HCT116 (cell line): ENCODE data around the gene PLD3. TPM values are rescaled to one million over a fixed set of nuclear protein-coding genes. Genes with fewer than 3 reads are reported as not detected.
"Not testable (repeated sequence)": the region's sequence is repeated elsewhere in the genome, so short reads cannot be mapped to it uniquely, and the experiment has no call there.

ENCODE experiments used
- ATAC-seq: fragments of 200-7000 bp; cut with Tn5 transposase; 2 replicates; pipeline ENCODE4 v1.9.1; 2020; ENCODE audit warnings: mild to moderate bottlenecking, moderate library complexity
- BruUV-seq: library from RNA; stranded (reverse); fragments of 400-500 nt; replicated peaks from 2 replicates; lab custom pipeline; 2021; lab: Mats Ljungman, UMichigan
- CTCF ChIA-PET: fragments of 300-600 bp; sonication (Branson Sonifier 250); formaldehyde crosslinking; loops from one replicate; lab custom pipeline; 2021; ENCODE audit warnings: antibody characterized with exemption; lab: Charles Lee
- POLR2A ChIA-PET: fragments of 300-600, 350-600 bp; sonication (Branson Sonifier 250); formaldehyde crosslinking; loops from one replicate; lab custom pipeline; 2021; ENCODE audit warnings: antibody characterized with exemption; lab: Charles Lee
- RAD21 ChIA-PET, 2 experiments: fragments of 300-600 bp; sonication (Branson Sonifier 250); formaldehyde crosslinking; loops; one replicate each; lab custom pipeline; 2023; ENCODE audit warnings: low total read pairs in 2 of 2; ENCODE audit not compliant: uncharacterized antibody in 2 of 2, unreplicated experiment in 2 of 2, low non-redundant PET in 1 of 2; lab: Charles Lee
- DNase-seq: peaks from one replicate; pipeline ENCODE4 v3.0.0-alpha.2; 2010; ENCODE audit warnings: low read depth, low spot score
- H2AFZ ChIP-seq: fragments of 200-600 bp; shearing (Covaris generic), sonication (generic); 2 replicates; pipeline ENCODE4 v1.6.1; 2017; ENCODE audit warnings: low read depth, mixed run types, mixed read lengths, antibody characterized with exemption, low read length; ENCODE audit not compliant: poor library complexity, severe bottlenecking
- H3K27ac ChIP-seq: 2 replicates; pipeline ENCODE4 v1.5.1; 2012; ENCODE audit warnings: low read depth, low read length
- H3K27me3 ChIP-seq: fragments of 200-600 bp; sonication (generic); 2 replicates; pipeline ENCODE4 v1.6.1; 2016; ENCODE audit warnings: mixed run types, low read length, mixed read lengths; ENCODE audit not compliant: insufficient read depth
- H3K36me3 ChIP-seq, 2 experiments: fragments of 200-500 bp in 1 of 2; fragments of 200-600 bp in 1 of 2; sonication (Bioruptor generic) in 1 of 2; sonication (generic) in 1 of 2; 2 replicates each; pipeline versions ENCODE4 v1.5.1 to v1.6.1; 2014 to 2016; ENCODE audit warnings: low read length in 2 of 2, inconsistent platforms in 1 of 2, mixed read lengths in 1 of 2, mixed run types in 1 of 2; ENCODE audit not compliant: insufficient read depth in 2 of 2, control insufficient read depth in 1 of 2
- H3K4me1 ChIP-seq, 2 experiments: fragments of 200-600 bp in 1 of 2; sonication (generic) in 1 of 2; 2 replicates each; pipeline versions ENCODE4 v1.5.1 to v1.6.1; 2012 to 2017; ENCODE audit warnings: low read length in 2 of 2, inconsistent platforms in 1 of 2, mild to moderate bottlenecking in 1 of 2, mixed read lengths in 1 of 2, mixed run types in 1 of 2, moderate library complexity in 1 of 2; ENCODE audit not compliant: insufficient read depth in 2 of 2, control insufficient read depth in 1 of 2
- H3K4me2 ChIP-seq: fragments of 200-600 bp; sonication (generic); 2 replicates; pipeline ENCODE4 v1.6.1; 2017; ENCODE audit warnings: mixed run types, low read length, mixed read lengths
- H3K4me3 ChIP-seq, 2 experiments: fragments of 200-600 bp in 1 of 2; sonication (generic) in 1 of 2; replicated peaks in 1 of 2; 2 replicates each; pipeline ENCODE4 v1.5.1; 2011 to 2016; ENCODE audit warnings: low read length in 2 of 2, control low read depth in 1 of 2, low read depth in 1 of 2, mild to moderate bottlenecking in 1 of 2, mixed read lengths in 1 of 2, mixed run types in 1 of 2
- H3K79me2 ChIP-seq: fragments of 200-600 bp; sonication (generic); 2 replicates; pipeline ENCODE4 v1.6.1; 2017; ENCODE audit warnings: mild to moderate bottlenecking, mixed run types, low read length, moderate library complexity, mixed read lengths; ENCODE audit not compliant: insufficient read depth
- H3K9ac ChIP-seq: fragments of 200-600 bp; sonication (generic); 2 replicates; pipeline ENCODE4 v1.6.1; 2016; ENCODE audit warnings: low read length, mixed read lengths
- H3K9me2 ChIP-seq: fragments of 200-600 bp; sonication (generic), shearing (Covaris generic); 2 replicates; pipeline ENCODE4 v1.6.1; 2017; ENCODE audit warnings: mixed run types, mild to moderate bottlenecking, moderate library complexity; ENCODE audit not compliant: insufficient read depth
- H3K9me3 ChIP-seq, 2 experiments: fragments of 200-500 bp in 1 of 2; fragments of 200-600 bp in 1 of 2; sonication (Bioruptor generic) in 1 of 2; sonication (generic) in 1 of 2; 2 replicates each; pipeline ENCODE4 v1.6.1; 2014 to 2017; ENCODE audit warnings: low read length in 2 of 2, mixed read lengths in 2 of 2, inconsistent platforms in 1 of 2, low read depth in 1 of 2, mild to moderate bottlenecking in 1 of 2, mixed run types in 1 of 2, moderate library complexity in 1 of 2; ENCODE audit not compliant: control insufficient read depth in 1 of 2, insufficient read depth in 1 of 2
- H4K20me1 ChIP-seq: fragments of 200-600 bp; sonication (generic), shearing (Covaris generic); 2 replicates; pipeline ENCODE4 v1.6.1; 2017; ENCODE audit warnings: mixed run types, mild to moderate bottlenecking, moderate library complexity; ENCODE audit not compliant: insufficient read depth
- CBX3 ChIP-seq: IDR thresholded peaks from 2 replicates; pipeline ENCODE4 v1.6.1; 2012; ENCODE audit warnings: low read depth
- CEBPB ChIP-seq: IDR thresholded peaks from 2 replicates; pipeline ENCODE4 v1.6.1; 2012; ENCODE audit warnings: low read depth
- EGR1 ChIP-seq: IDR thresholded peaks from 2 replicates; pipeline ENCODE4 v1.6.1; 2012; ENCODE audit warnings: low read depth
- EZH2 ChIP-seq: fragments of 200-600 bp; sonication (generic); IDR thresholded peaks from 2 replicates; pipeline ENCODE4 v1.6.1; 2017; ENCODE audit warnings: antibody characterized with exemption, mixed run types
- EZH2phosphoT487 ChIP-seq: fragments of 200-600 bp; IDR thresholded peaks from 2 replicates; pipeline ENCODE4 v1.6.1; 2018; ENCODE audit warnings: antibody characterized with exemption, borderline replicate concordance
- POLR2A ChIP-seq: IDR thresholded peaks from 2 replicates; pipeline ENCODE4 v1.7.0; 2011; ENCODE audit warnings: borderline replicate concordance; ENCODE audit not compliant: insufficient read depth, insufficient read length; ENCODE audit errors: extremely low read depth
- RAD21 ChIP-seq: IDR thresholded peaks from 2 replicates; pipeline ENCODE4 v1.6.1; 2012; ENCODE audit warnings: low read depth, mild to moderate bottlenecking
- ZNF274 ChIP-seq: fragments of 200-500 bp; sonication (Bioruptor generic); IDR thresholded peaks from 2 replicates; pipeline ENCODE4 v1.6.1; 2014; ENCODE audit warnings: mild to moderate bottlenecking, low read depth, low read length, inconsistent platforms
- intact Hi-C: fragments of 100-400 bp; cut with micrococcal nuclease; formaldehyde crosslinking; loops from 2 replicates; pipeline ENCODE4 v1.10.0; 2022
- total RNA-seq: library from RNA; stranded (reverse); gene quantifications from one replicate; pipeline ENCODE4 v1.2.1, GENCODE V29; 2021; ENCODE audit not compliant: unreplicated experiment
- TF ChIP-seq, protein P1 (sequence below): IDR thresholded peaks from 2 replicates; pipeline ENCODE4 v1.6.1; 2011; ENCODE audit warnings: mild to moderate bottlenecking, low read length, moderate library complexity; ENCODE audit not compliant: insufficient replicate concordance; ENCODE audit errors: extremely low read depth
- TF ChIP-seq, protein P2 (sequence below): IDR thresholded peaks from 2 replicates; pipeline ENCODE4 v1.6.1; 2012
- TF ChIP-seq, protein P3 (sequence below): IDR thresholded peaks from 2 replicates; pipeline ENCODE4 v1.6.1; 2012
- TF ChIP-seq, protein P4 (sequence below): IDR thresholded peaks from 2 replicates; pipeline ENCODE4 v1.6.1; 2012; ENCODE audit warnings: low read depth

PLD3 gene
- total RNA-seq, 1 experiment from 2014 or later, result 123 TPM

DNA sequence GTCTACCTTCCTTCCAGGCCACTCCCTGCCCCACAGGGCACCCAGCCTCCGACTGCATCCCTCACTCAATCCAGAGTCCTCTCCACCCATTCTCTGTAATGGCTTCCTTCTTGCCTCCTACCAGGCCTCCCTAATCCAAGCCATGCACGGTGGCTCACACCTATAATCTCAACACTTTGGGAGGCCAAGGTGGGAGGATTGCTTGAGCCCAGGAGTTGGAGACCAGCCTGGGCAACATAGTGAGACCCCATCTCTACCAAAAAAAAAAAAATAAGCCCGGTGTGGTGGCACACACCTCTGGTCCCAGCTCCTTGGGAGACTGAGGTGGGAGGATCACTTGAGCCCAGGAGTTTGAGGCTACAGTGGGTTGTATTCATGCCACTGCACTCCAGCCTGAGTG lies 21.8 kb downstream of the PLD3 start:
- DNase-seq, intact Hi-C loops, H3K27ac ChIP-seq, RAD21 ChIA-PET, H3K4me2 ChIP-seq, CTCF ChIA-PET, H4K20me1 ChIP-seq, H3K9ac ChIP-seq, H3K9me3 ChIP-seq, BruUV-seq, H3K27me3 ChIP-seq, H2AFZ ChIP-seq, H3K79me2 ChIP-seq, POLR2A ChIA-PET, H3K36me3 ChIP-seq, H3K9me2 ChIP-seq, H3K4me1 ChIP-seq, H3K4me3 ChIP-seq, ATAC-seq: not testable (repeated sequence)

DNA sequence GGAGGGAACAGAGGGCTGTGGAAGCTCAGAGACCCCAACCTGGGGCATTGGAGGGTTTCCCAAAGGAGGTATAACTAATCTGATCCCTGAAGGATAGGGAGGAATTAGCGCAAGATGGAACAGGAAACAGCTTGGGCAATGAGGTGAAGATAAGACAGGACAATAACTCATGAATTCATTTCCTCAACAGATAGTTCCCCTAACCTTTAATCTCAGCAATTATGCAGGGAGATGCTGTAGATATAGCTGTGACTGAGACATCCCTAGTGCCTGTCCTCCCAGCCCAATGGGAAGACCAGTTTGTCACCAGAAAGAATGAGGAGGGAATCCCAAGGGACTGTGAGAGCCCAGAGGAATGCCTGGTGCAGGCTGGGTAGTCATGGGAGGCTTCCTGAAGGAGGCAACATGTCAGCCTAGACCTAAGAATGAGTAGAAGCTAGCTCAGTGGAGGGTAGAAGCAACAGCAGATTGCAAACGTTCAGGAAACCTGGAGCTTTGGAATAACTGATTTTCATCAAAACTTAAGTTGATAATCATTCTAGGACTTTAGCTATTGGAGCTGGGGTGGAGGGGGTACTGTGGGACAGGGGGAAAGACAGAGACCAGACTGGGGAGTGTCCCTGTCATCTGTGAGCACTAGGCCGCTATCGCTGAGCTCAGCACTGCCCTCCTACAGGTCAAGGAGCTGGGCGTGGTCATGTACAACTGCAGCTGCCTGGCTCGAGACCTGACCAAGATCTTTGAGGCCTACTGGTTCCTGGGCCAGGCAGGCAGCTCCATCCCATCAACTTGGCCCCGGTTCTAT lies 22.7 kb downstream of the PLD3 start:
- no peak for DNase-seq
- Histone ChIP-seq H3K36me3 (peaks cover 0 to 5% of the 10 kb centered on the region in 2 experiments; a peak in 2 of 4 replicates), H4K20me1 (no peaks in the 10 kb centered on the region), H2AFZ (no peak overlapping the region), H3K27ac (no peak overlapping the region), H3K4me1 (no peaks in the 10 kb centered on the region), H3K4me3 (no peak overlapping the region), H3K9ac (no peak overlapping the region), H3K4me2 (no peak overlapping the region), H3K9me3 (no peaks in the 10 kb centered on the region), H3K9me2 (no peaks in the 10 kb centered on the region), H3K79me2 (no peaks in the 10 kb centered on the region), H3K27me3 (no peaks in the 10 kb centered on the region)
- no peak for ATAC-seq
- ChIA-PET CTCF (interaction anchor here (1.1 kb wide), 1 partner anchor 160 kb away, joined by 7 read pairs; no protein-coding TSS in a partner anchor), POLR2A (no interaction called here), RAD21 (no interaction called here)
- BruUV-seq, result no TSS peak
- intact Hi-C loops, result no loop called here
- TF ChIP-seq, protein P1, sequence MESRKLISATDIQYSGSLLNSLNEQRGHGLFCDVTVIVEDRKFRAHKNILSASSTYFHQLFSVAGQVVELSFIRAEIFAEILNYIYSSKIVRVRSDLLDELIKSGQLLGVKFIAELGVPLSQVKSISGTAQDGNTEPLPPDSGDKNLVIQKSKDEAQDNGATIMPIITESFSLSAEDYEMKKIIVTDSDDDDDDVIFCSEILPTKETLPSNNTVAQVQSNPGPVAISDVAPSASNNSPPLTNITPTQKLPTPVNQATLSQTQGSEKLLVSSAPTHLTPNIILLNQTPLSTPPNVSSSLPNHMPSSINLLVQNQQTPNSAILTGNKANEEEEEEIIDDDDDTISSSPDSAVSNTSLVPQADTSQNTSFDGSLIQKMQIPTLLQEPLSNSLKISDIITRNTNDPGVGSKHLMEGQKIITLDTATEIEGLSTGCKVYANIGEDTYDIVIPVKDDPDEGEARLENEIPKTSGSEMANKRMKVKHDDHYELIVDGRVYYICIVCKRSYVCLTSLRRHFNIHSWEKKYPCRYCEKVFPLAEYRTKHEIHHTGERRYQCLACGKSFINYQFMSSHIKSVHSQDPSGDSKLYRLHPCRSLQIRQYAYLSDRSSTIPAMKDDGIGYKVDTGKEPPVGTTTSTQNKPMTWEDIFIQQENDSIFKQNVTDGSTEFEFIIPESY, result no peak
- no peak for TF ChIP-seq RAD21
- no peak for TF ChIP-seq EZH2
- no peak for TF ChIP-seq EGR1
- no peak for TF ChIP-seq CBX3
- TF ChIP-seq, protein P2, sequence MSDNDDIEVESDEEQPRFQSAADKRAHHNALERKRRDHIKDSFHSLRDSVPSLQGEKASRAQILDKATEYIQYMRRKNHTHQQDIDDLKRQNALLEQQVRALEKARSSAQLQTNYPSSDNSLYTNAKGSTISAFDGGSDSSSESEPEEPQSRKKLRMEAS, result no peak
- TF ChIP-seq CEBPB, result no peak
- TF ChIP-seq ZNF274, result no peak
- TF ChIP-seq POLR2A, result no peak
- TF ChIP-seq, protein P3, sequence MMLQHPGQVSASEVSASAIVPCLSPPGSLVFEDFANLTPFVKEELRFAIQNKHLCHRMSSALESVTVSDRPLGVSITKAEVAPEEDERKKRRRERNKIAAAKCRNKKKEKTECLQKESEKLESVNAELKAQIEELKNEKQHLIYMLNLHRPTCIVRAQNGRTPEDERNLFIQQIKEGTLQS, result no peak
- TF ChIP-seq EZH2phosphoT487, result no peak
- TF ChIP-seq, protein P4, sequence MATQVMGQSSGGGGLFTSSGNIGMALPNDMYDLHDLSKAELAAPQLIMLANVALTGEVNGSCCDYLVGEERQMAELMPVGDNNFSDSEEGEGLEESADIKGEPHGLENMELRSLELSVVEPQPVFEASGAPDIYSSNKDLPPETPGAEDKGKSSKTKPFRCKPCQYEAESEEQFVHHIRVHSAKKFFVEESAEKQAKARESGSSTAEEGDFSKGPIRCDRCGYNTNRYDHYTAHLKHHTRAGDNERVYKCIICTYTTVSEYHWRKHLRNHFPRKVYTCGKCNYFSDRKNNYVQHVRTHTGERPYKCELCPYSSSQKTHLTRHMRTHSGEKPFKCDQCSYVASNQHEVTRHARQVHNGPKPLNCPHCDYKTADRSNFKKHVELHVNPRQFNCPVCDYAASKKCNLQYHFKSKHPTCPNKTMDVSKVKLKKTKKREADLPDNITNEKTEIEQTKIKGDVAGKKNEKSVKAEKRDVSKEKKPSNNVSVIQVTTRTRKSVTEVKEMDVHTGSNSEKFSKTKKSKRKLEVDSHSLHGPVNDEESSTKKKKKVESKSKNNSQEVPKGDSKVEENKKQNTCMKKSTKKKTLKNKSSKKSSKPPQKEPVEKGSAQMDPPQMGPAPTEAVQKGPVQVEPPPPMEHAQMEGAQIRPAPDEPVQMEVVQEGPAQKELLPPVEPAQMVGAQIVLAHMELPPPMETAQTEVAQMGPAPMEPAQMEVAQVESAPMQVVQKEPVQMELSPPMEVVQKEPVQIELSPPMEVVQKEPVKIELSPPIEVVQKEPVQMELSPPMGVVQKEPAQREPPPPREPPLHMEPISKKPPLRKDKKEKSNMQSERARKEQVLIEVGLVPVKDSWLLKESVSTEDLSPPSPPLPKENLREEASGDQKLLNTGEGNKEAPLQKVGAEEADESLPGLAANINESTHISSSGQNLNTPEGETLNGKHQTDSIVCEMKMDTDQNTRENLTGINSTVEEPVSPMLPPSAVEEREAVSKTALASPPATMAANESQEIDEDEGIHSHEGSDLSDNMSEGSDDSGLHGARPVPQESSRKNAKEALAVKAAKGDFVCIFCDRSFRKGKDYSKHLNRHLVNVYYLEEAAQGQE, result no peak
